NCI-H2196 treated with DMSO at 0.1 percent for 48 hours (cell line): ENCODE results near the gene DCAF5.
"Not testable (repeated sequence)": the region's sequence is repeated elsewhere in the genome, so short reads cannot be mapped to it uniquely, and the experiment has no call there.

Experiments
- DNase-seq: peaks from one replicate; lab custom pipeline; 2025; ENCODE audit not compliant: unreplicated experiment; lab: John Stamatoyannopoulos, UW

Gene DCAF5

DNA sequence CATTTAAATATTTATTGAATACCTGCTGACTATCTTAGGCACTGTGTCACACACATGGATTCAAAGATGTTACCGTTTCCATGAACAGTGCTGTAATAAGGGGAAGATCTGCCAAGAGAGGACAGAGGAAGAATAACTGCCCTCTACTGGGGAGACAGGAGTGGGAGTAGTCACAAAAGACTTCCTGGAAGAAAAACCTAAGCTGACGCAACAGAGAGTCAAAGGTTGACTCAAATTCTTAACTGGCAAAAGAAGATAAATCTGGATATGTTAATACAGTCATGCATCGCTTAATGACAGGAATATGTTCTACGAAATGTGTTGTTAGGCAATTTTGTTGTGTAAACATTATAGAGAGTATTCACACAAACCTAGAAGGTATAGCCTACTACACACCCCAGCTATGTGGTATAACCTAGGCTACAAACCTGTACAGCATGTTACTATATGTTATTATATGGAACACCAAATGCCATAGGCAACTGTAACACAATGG is 51.5 kb downstream of the DCAF5 start:
- DNase-seq: no peak

DNA sequence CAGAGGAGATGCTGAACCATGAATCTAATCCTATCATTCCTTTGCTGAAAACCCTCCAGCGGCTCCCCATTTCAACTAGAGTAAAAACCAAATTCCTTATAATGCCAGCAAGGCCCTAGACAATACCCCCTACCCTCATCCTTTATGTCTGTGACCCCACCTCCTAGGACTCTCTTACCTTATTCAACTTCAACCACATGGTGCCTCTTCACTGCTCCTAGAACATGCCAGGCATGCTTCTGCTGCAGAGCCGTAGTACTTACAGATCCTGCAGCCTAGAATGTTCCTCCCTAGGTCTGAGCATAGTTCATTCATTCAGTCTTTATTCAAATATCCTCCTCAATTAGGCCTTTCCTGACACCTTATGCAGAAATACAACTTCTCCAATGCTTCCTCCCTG is 54.9 kb downstream of the DCAF5 start:
- no peak for DNase-seq

DNA sequence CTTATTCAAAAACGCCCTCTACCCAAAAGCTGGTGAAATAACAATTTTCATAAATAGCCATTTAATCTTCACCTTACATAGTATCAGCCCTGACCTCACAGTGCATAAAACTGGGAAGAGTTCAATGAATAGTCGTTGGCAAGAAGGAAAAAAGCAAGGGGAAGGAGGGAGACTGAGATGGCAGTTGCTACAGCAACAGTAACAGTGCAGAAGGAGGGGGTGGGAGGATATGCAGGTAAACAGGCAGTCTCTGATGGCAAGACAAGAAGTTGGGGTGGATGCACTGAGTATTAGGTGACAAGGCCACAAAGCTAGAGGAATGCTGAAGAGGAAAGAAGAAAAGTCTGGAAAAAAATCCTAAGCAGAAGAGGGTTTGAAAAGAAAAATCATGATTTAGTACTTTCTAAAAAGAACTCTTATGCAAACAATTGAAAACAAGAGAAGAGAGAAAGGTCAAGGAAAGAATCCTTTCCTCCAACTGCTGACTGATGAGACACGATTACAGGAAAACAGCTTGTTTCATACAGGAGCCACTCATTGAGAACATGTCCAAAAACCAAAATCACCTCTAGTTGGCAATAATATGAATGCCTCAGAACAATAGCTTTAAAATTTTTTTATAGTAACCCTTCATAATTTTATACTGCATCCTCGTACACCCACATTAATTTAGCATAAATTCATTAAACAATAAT is 56.0 kb downstream of the DCAF5 start:
- DNase-seq: no peak

GRCh38 chr14:69096246-69096645 is 56.7 kb downstream of the DCAF5 start:
- no peak for DNase-seq

GRCh38 chr14:69094481-69094880 is 58.4 kb downstream of the DCAF5 start:
- DNase-seq: no peak

- DNase-seq: peak; percentile 22
Observed at GRCh38 chr14:69093631-69094421, 59.1 kb downstream of the DCAF5 start.

- no peak for DNase-seq
Observed at GRCh38 chr14:69092840-69093422, 60.0 kb downstream of the DCAF5 start.

DNA sequence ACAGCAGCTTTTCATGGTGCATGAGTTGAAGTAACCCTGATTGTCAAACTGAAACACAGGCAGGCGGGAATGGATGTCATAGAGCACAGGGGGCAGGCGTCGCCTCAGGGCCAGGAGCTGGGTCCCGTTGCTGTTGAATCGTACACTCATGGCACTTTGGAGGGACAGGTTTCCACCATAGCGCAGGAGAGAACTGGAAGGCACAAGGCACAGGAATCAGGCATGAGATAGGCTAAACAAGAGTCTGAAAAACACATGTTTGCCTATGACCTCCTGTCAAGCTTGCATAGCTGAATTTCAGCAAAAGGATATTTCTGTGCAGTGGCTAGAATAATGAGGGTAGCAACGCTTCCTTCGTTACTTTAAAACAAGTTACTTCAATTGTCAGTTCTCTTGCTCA is 61.2 kb downstream of the DCAF5 start:
- DNase-seq: no peak

DNA sequence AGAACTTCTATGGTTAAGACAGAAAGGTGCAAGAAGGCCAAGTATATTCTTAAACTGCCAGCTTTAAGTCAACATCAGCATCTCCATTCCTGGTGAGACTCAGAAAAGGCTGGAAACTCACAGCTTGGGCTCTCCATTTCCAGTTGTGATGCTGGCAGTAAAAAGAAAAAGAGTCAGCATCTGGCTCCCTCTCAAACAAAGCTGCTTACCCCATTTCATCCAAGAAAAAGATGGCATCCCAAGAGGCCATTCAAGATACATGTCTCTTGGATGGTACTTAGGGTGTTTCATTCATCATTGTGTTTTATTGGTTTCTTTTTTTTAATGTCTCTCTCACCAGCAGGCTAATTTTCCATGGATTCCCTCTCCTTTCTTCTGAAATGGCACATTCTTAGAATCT is 61.9 kb downstream of the DCAF5 start:
- no peak for DNase-seq

DNA sequence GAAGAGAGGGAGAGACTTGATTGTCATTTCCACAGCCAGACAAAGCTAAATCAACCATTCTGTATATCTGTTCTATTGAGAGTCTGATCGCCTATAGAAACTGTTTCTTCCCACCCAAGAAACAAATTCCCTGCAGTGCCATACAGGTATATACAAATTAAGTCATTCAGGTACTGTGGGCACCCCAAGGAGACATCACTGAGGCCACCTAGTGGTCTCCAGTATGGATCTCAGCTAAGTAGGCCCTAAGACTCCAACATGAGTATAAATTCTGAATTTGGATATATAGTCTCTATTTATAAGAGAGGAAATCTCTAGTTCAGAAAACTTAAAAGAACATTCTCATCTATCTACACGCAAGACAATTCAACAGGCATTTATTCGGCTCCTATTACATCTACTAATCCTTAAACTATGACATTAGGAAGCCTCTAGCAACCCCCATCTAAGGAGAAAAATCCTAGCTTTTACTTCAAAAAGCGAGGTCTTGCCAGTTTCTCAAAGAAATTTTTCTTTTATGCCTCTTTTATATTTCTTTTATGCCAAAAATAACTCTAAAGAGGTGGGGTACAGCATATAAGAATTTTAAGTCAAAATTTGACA is 62.6 kb downstream of the DCAF5 start:
- DNase-seq: peak; percentile 14

DNA sequence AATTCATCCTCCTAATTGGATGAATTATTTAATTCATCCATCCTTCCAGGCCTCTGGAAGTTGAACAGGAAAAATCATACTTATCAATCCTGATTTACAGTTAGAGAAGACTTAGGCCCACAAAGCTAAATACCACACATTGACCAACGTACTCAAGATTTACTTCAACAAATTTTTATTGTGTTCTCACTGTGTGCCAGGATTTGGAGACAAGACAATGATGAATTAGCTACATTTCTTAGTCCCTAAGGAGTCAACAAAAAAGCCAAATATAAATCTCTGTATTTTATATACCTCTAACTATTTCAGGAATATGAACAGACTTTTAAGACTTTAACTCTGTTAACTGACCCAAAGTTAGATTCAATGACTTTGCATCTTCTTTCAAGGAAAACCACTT is 63.9 kb downstream of the DCAF5 start:
- DNase-seq: no peak

DNA sequence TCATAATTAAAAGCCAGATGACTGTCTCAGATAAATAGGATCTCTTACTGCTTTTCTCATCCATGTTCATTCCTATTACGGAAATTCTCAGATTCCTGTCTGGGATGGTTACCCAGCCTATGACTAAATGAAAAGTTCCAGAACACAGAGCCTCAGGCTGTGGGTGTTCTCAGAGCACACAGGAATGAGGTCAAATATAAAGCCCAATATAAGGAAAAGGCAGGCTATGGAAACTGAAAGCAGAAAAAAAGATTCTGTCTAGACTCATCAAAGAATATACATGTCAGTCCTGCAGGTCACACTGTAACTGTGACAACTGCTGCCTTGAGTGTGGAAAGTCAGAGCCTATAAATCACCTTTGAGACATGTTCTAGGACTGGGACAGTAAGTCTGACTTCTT is 64.3 kb downstream of the DCAF5 start:
- no peak for DNase-seq

DNA sequence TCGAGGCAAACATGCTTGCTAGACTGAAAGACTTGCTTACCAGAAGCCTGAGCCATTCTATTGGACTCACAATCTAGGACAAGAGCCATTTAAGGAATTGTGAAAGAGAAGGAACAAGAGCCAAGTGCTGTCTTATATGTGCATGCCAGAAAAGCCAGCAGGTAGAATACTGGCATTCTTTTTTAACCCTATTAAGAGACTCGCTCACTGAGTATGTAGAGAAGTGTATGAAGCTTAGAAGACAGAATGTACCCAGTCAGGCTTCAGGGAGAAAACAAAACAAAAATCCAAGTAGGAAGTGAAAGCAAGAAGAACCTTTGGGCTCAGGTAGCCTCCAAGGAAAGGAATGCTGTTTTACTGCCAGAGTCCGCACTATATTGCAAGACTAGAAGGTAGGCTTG is 65.9 kb downstream of the DCAF5 start:
- DNase-seq: no peak

GRCh38 chr14:69086537-69086936 is 66.4 kb downstream of the DCAF5 start:
- no peak for DNase-seq

- DNase-seq: no peak
Observed at GRCh38 chr14:69084023-69084422, 68.9 kb downstream of the DCAF5 start.

GRCh38 chr14:69083181-69083580 is 69.7 kb downstream of the DCAF5 start:
- no peak for DNase-seq

DNA sequence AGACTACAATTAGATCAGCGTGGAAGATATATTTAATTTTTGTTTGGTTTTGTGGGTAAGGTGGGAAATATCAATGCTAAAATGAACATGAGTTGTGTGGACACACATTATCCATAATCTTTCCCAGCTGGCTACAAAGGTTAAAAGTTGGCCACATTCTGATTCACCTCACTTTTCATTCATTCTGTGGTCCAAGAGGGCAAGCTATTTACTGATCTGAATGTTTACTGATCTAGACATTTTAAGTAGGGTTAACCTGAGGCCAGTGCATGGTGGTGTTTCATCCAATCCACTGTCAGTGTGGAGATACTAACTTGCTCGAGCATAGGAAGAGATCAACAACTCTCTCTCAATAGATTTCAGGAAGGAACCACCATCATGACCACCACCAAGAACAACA is 71.6 kb downstream of the DCAF5 start:
- no peak for DNase-seq

- no peak for DNase-seq
Observed at GRCh38 chr14:69079747-69080146, 73.2 kb downstream of the DCAF5 start.

- no peak for DNase-seq
Observed at GRCh38 chr14:69079188-69079742, 73.7 kb downstream of the DCAF5 start.

GRCh38 chr14:69077841-69078240 is 75.1 kb downstream of the DCAF5 start:
- no peak for DNase-seq

DNA sequence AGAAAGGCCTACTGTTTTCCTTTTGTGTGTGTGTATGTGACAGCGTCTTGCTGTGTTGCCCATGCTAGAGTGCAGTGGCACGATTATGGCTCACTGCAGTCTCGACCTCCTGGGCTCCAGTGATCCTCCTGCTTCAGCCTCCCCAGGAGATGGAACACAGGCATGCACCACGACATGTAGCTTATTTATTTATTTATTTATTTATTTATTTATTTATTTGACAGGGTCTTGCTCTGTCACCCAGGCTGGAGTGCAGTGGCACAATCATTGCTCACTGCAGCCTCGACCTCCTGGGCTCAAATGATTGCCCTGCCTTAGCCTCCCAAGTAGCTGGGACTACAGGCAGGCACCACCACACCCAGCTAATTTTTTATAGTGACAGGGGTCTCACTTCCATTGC is 75.7 kb downstream of the DCAF5 start:
- not testable (repeated sequence) for DNase-seq
